Measurements from ENCODE around the gene LYL1.

GRCh38 chr19:13093407-13094105, 9.1 kb downstream of the LYL1 start:
- TF ChIP-seq SUZ12 (IDR thresholded peaks at IDR 0.05; ENCODE audit: extremely low read depth, insufficient read depth, insufficient read length) (no peak), ZNF274 (IDR thresholded peaks at IDR 0.05; ENCODE audit: low read depth, low read length) (no peak), YY1 (IDR thresholded peaks at IDR 0.05; ENCODE audit: insufficient read depth, insufficient read length) (no peak)

All from NT2/D1 (cell line).